Esophagus mucosa (tissue), 1 donor: Measurements from ENCODE around the gene PWWP2B. TPM values are rescaled to one million over a fixed set of nuclear protein-coding genes. Genes with fewer than 3 reads are reported as not detected.

Experiments
- ATAC-seq: fragments of 200-7000 bp; cut with Tn5 transposase; one replicate; pipeline ENCODE4 v1.9.1; 2020
- total RNA-seq: library from RNA; stranded (reverse); gene quantifications from one replicate; pipeline ENCODE4 v1.2.4, GENCODE V29; 2023
- donor health status: DM: yes; HTN: yes; CAD: no.

Gene PWWP2B
- total RNA-seq, 1 donor from 2014 or later: 14.6 TPM

- ATAC-seq: no peak
Observed at GRCh38 chr10:132460691-132461090, 63.7 kb downstream of the PWWP2B start.

- no peak for ATAC-seq
Observed at GRCh38 chr10:132461103-132461682, 64.2 kb downstream of the PWWP2B start.

- ATAC-seq: peak; percentile 61
Observed at GRCh38 chr10:132461683-132462231, 64.8 kb downstream of the PWWP2B start.

GRCh38 chr10:132462463-132463332 is 65.7 kb downstream of the PWWP2B start:
- no peak for ATAC-seq

GRCh38 chr10:132463333-132464255 is 66.6 kb downstream of the PWWP2B start:
- no peak for ATAC-seq

- ATAC-seq: peak; percentile 28
Observed at GRCh38 chr10:132464256-132465192, 67.5 kb downstream of the PWWP2B start.

GRCh38 chr10:132465193-132465888 is 68.3 kb downstream of the PWWP2B start:
- peak; percentile 11 for ATAC-seq

GRCh38 chr10:132465889-132466519 is 69.0 kb downstream of the PWWP2B start:
- no peak for ATAC-seq

- no peak for ATAC-seq
Observed at GRCh38 chr10:132466520-132467463, 69.8 kb downstream of the PWWP2B start.

Other genes starting within 250 kb of the PWWP2B start
- gene DPYSL4, start 210.3 kb upstream of the PWWP2B start, total RNA-seq: 1.6 TPM
- gene STK32C, start 89.2 kb upstream of the PWWP2B start, total RNA-seq: 7.1 TPM
- 3.9 TPM for gene LRRC27, start 65.0 kb upstream of the PWWP2B start, total RNA-seq
- gene INPP5A, start 140.6 kb downstream of the PWWP2B start, total RNA-seq: 14.3 TPM